IMR-90 (cell line): ENCODE results near the gene GJA4. TPM values are rescaled to one million over a fixed set of nuclear protein-coding genes. Genes with fewer than 3 reads are reported as not detected.
A peak's percentile ranks its signal among the peaks of the same experiment; 100 is the strongest.

Source experiments
- ATAC-seq: fragments of 200-7000 bp; cut with Tn5 transposase; 2 replicates; pipeline ENCODE4 v1.9.1; 2020; ENCODE audit warnings: low read depth, mild to moderate bottlenecking, moderate library complexity
- Bru-seq: library from RNA; stranded (reverse); fragments of 400-500 nt; gene quantifications from one replicate; lab custom pipeline; 2021; lab: Mats Ljungman, UMichigan
- BruChase-seq, 2 experiments: library from RNA; stranded (reverse); fragments of 400-500 nt; gene quantifications; one replicate each; lab custom pipeline; 2021; lab: Mats Ljungman, UMichigan
- BruUV-seq: library from RNA; stranded (reverse); fragments of 400-500 nt; replicated peaks from 2 replicates; lab custom pipeline; 2021; lab: Mats Ljungman, UMichigan
- CTCF ChIA-PET: fragments of 300-600 bp; formaldehyde crosslinking; extraction: SDS; loops from one replicate; lab custom pipeline; 2021; ENCODE audit warnings: antibody characterized with exemption; lab: Yijun Ruan, JAX
- POLR2A ChIA-PET: fragments of 300-600 bp; sonication (Branson Sonifier 250); formaldehyde crosslinking; loops from one replicate; lab custom pipeline; 2022; ENCODE audit warnings: antibody characterized with exemption; ENCODE audit not compliant: unreplicated experiment; lab: Charles Lee
- DNase-seq: peaks from one replicate; pipeline ENCODE4 v3.0.0; 2013
- H2AFZ ChIP-seq: replicated peaks from 2 replicates; pipeline ENCODE3; 2013; ENCODE audit warnings: low read length, mild to moderate bottlenecking; ENCODE audit not compliant: poor library complexity
- H2AK5ac ChIP-seq: 2 replicates; pipeline ENCODE4 v1.6.1; 2013; ENCODE audit warnings: low read depth, low read length, inconsistent platforms
- H2AK9ac ChIP-seq: replicated peaks from 2 replicates; pipeline ENCODE3; 2013; ENCODE audit warnings: mild to moderate bottlenecking, low read depth, low read length, moderate library complexity; ENCODE audit not compliant: poor library complexity
- H2BK120ac ChIP-seq: 2 replicates; pipeline ENCODE4 v1.6.1; 2013; ENCODE audit warnings: low read depth, low read length, inconsistent platforms
- H2BK15ac ChIP-seq: 3 replicates; pipeline ENCODE4 v1.6.1; 2013; ENCODE audit warnings: low read depth, low read length, inconsistent platforms
- H2BK20ac ChIP-seq: 2 replicates; pipeline ENCODE4 v1.6.1; 2013; ENCODE audit warnings: low read depth, mild to moderate bottlenecking, inconsistent platforms, low read length, moderate library complexity
- H2BK5ac ChIP-seq: 2 replicates; pipeline ENCODE4 v1.6.1; 2013; ENCODE audit warnings: mild to moderate bottlenecking, low read depth, low read length, inconsistent platforms; ENCODE audit not compliant: poor library complexity, severe bottlenecking
- H3K14ac ChIP-seq: replicated peaks from 2 replicates; pipeline ENCODE4 v1.6.1; 2013; ENCODE audit warnings: low read depth, low read length, inconsistent platforms
- H3K18ac ChIP-seq: 2 replicates; pipeline ENCODE4 v1.6.1; 2013; ENCODE audit warnings: low read depth, low read length, control low read depth
- H3K23ac ChIP-seq: 2 replicates; pipeline ENCODE4 v1.6.1; 2013; ENCODE audit warnings: low read depth, low read length, inconsistent platforms
- H3K27ac ChIP-seq: 2 replicates; pipeline ENCODE4 v1.5.1; 2013; ENCODE audit warnings: mild to moderate bottlenecking, control low read depth, low read length; ENCODE audit not compliant: insufficient read depth
- H3K27me3 ChIP-seq: 2 replicates; pipeline ENCODE4 v1.6.1; 2013; ENCODE audit warnings: low read length; ENCODE audit not compliant: control insufficient read depth, insufficient read depth
- H3K36me3 ChIP-seq: 2 replicates; pipeline ENCODE4 v1.6.1; 2013; ENCODE audit warnings: low read length, mixed read lengths; ENCODE audit not compliant: control insufficient read depth, insufficient read depth
- H3K4ac ChIP-seq: 2 replicates; pipeline ENCODE4 v1.6.1; 2013; ENCODE audit warnings: low read depth, low read length, inconsistent platforms
- H3K4me1 ChIP-seq: 2 replicates; pipeline ENCODE4 v1.6.1; 2013; ENCODE audit warnings: low read length, mixed read lengths; ENCODE audit not compliant: control insufficient read depth, insufficient read depth
- H3K4me2 ChIP-seq: 2 replicates; pipeline ENCODE4 v1.6.1; 2013; ENCODE audit warnings: low read depth, mild to moderate bottlenecking, control low read depth, low read length, moderate library complexity
- H3K4me3 ChIP-seq: 2 replicates; pipeline ENCODE4 v1.5.1; 2013; ENCODE audit warnings: low read depth, mild to moderate bottlenecking, control low read depth, low read length, moderate library complexity; ENCODE audit not compliant: insufficient read depth
- H3K56ac ChIP-seq: 2 replicates; pipeline ENCODE4 v1.6.1; 2013; ENCODE audit warnings: low read length, inconsistent platforms; ENCODE audit not compliant: insufficient read depth; ENCODE audit errors: extremely low read depth
- H3K79me1 ChIP-seq, 2 experiments: 2 replicates each; pipeline ENCODE4 v1.6.1; 2013; ENCODE audit warnings: low read length in 2 of 2, inconsistent platforms in 1 of 2, low read depth in 1 of 2
- H3K9ac ChIP-seq: 2 replicates; pipeline ENCODE4 v1.6.1; 2013; ENCODE audit warnings: low read depth, low read length, control low read depth
- H3K9me1 ChIP-seq: 2 replicates; pipeline ENCODE4 v1.6.1; 2013; ENCODE audit warnings: low read length, inconsistent platforms; ENCODE audit not compliant: insufficient read depth
- H3K9me3 ChIP-seq: 2 replicates; pipeline ENCODE4 v1.6.1; 2013; ENCODE audit warnings: low read length; ENCODE audit not compliant: control insufficient read depth, insufficient read depth
- H4K20me1 ChIP-seq: 2 replicates; pipeline ENCODE4 v1.6.1; 2013; ENCODE audit warnings: low read length, inconsistent platforms; ENCODE audit not compliant: insufficient read depth
- H4K5ac ChIP-seq: 2 replicates; pipeline ENCODE4 v1.6.1; 2013; ENCODE audit warnings: mild to moderate bottlenecking, low read depth, low read length, control low read depth
- H4K8ac ChIP-seq, 2 experiments: 2 replicates each; pipeline ENCODE4 v1.6.1; 2013; ENCODE audit warnings: low read depth in 2 of 2, low read length in 2 of 2, control low read depth in 1 of 2, inconsistent platforms in 1 of 2
- H4K91ac ChIP-seq: 2 replicates; pipeline ENCODE4 v1.6.1; 2013; ENCODE audit warnings: low read depth, low read length, inconsistent platforms; ENCODE audit not compliant: insufficient read depth
- BHLHE40 ChIP-seq: fragments of 150-350 bp; IDR thresholded peaks from 2 replicates; pipeline ENCODE4 v1.6.1; 2016; ENCODE audit warnings: mild to moderate bottlenecking, low read depth, low read length
- NFE2L2 ChIP-seq: fragments of 150-350 bp; IDR thresholded peaks from 2 replicates; pipeline ENCODE4 v1.6.1; 2016; ENCODE audit warnings: low read depth, mild to moderate bottlenecking, low read length
- WGBS, 2 experiments: methylation state at CpG; one replicate each; pipeline versions ENCODE4 v1.1.5 to v1.1.7; 2013; ENCODE audit warnings: missing lambda C conversion rate in 2 of 2; ENCODE audit not compliant: insufficient read length in 1 of 2; ENCODE audit errors: extremely low coverage in 2 of 2; 5-methylcytosine and 5-hydroxymethylcytosine counted together
- dilution Hi-C: fragments of 300-500 bp; cut with HindIII; formaldehyde crosslinking; loops from one replicate; pipeline ENCODE4 v1.14.3; 2018; ENCODE audit warnings: low sequenced_read_pairs; ENCODE audit not compliant: unreplicated experiment
- in situ Hi-C: fragments of 300-500 bp; cut with MboI; formaldehyde crosslinking; loops from 3 replicates; pipeline ENCODE4 v1.14.3; 2019; ENCODE audit warnings: low sequenced_read_pairs, inconsistent platforms, mixed read lengths
- intact Hi-C: fragments of 100-400 bp; cut with micrococcal nuclease; formaldehyde crosslinking; loops from 2 replicates; pipeline ENCODE4 v1.10.0; 2022
- long read RNA-seq: library from polyadenylated mRNA; unstranded; transcript quantifications from one replicate; pipeline ENCODE4 v2.0.0, GENCODE V29; 2021; ENCODE audit not compliant: unreplicated experiment
- polyA plus RNA-seq, 3 experiments: library from polyadenylated mRNA; depleted of rRNA; stranded (reverse); fragments of >200 nt; gene quantifications; 2 replicates each; pipeline ENCODE4 v1.2.3, GENCODE V29; 2012; ENCODE audit warnings: low replicate concordance in 1 of 3
- total RNA-seq: library from RNA; depleted of rRNA; stranded (reverse); fragments of >200 nt; gene quantifications from 2 replicates; pipeline ENCODE4 v1.2.3, GENCODE V29; 2012; rRNA removed
- TF ChIP-seq, protein P1 (sequence below): fragments of 150-350 bp; IDR thresholded peaks from 2 replicates; pipeline ENCODE4 v1.6.1; 2017; ENCODE audit warnings: mild to moderate bottlenecking, antibody characterized with exemption, low read length, low read depth

The GJA4 gene
- total RNA-seq (not detected in 2 replicates), polyA plus RNA-seq (2012; rRNA removed) (not detected in 2 replicates), Bru-seq, nascent RNA (not detected), BruChase-seq, experiment 1, labeled RNA remaining after a 6-hour chase (not detected), BruChase-seq, experiment 2, labeled RNA remaining after a 2-hour chase (not detected)
- polyA plus RNA-seq (2012; cell fraction: cytosol; rRNA removed), result not detected in 2 replicates
- polyA plus RNA-seq (2012; cell fraction: nucleus; rRNA removed; ENCODE audit: low replicate concordance), result not detected in 2 replicates
- long read RNA-seq, result 0 reads

- intact Hi-C loops, result no loop called here
- no TSS peak for BruUV-seq
Observed at GRCh38 chr1:34792868-34793727, at the start of gene GJA4. TSS of gene GJA4 (plus strand) at chr1:34792999. CDS start at chr1:34794214, 1,215 bp downstream.

More at GRCh38 chr1:34792868-34793727, at the start of gene GJA4:
- H4K8ac ChIP-seq, result no peak within 1 kb of the TSS
- H4K91ac ChIP-seq, result no peak within 1 kb of the TSS
- no peak within 1 kb of the TSS for H2BK15ac ChIP-seq
- peaks cover 14% of the 10 kb centered on the region for H3K27me3 ChIP-seq
- no peak within 1 kb of the TSS for H3K9ac ChIP-seq
- H3K14ac ChIP-seq, result no peak within 1 kb of the TSS
- no peaks in the 10 kb centered on the region for H4K20me1 ChIP-seq
- no peaks in the 10 kb centered on the region for H3K36me3 ChIP-seq
- H3K4me1 ChIP-seq, result no peaks in the 10 kb centered on the region
- H3K4me3 ChIP-seq, result no peak within 1 kb of the TSS
- H2AK5ac ChIP-seq, result no peak within 1 kb of the TSS
- dilution Hi-C loops, result no loop called here
- H2BK20ac ChIP-seq, result no peak within 1 kb of the TSS
- ATAC-seq (no peak), DNase-seq (no peak)
- no peak within 1 kb of the TSS for H2BK5ac ChIP-seq
- POLR2A ChIA-PET, result no interaction called here
- H3K9me1 ChIP-seq, result no peaks in the 10 kb centered on the region
- no peak within 1 kb of the TSS for H4K5ac ChIP-seq
- H3K79me1 ChIP-seq, result no peaks in the 10 kb centered on the region
- WGBS, 2 experiments, result 15% methylated on average over 17 of the region's 45 CpGs; no CpG with 5 or more reads in 1 of the 2 experiments
- no peak within 1 kb of the TSS for H3K4ac ChIP-seq
- H3K56ac ChIP-seq, result no peak within 1 kb of the TSS
- no peak within 1 kb of the TSS for H3K23ac ChIP-seq
- no peak within 1 kb of the TSS for H3K18ac ChIP-seq
- CTCF ChIA-PET, result no interaction called here
- H2AFZ ChIP-seq, result peak within 1 kb of the TSS; percentile 58
- no peak within 1 kb of the TSS for H3K4me2 ChIP-seq
- H2AK9ac ChIP-seq, result no peak within 1 kb of the TSS
- TF ChIP-seq, protein P1, sequence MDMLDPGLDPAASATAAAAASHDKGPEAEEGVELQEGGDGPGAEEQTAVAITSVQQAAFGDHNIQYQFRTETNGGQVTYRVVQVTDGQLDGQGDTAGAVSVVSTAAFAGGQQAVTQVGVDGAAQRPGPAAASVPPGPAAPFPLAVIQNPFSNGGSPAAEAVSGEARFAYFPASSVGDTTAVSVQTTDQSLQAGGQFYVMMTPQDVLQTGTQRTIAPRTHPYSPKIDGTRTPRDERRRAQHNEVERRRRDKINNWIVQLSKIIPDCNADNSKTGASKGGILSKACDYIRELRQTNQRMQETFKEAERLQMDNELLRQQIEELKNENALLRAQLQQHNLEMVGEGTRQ, result no peak
- TF ChIP-seq NFE2L2, result no peak
- TF ChIP-seq BHLHE40, result no peak
- H3K27ac ChIP-seq, result no peak within 1 kb of the TSS
- peaks cover 6% of the 10 kb centered on the region for H3K9me3 ChIP-seq
- H2BK120ac ChIP-seq, result no peak within 1 kb of the TSS
- in situ Hi-C loops, result no loop called here
